K562 (cell line): Measurements from ENCODE around the gene ARL2. TPM values are rescaled to one million over a fixed set of nuclear protein-coding genes. Genes with fewer than 3 reads are reported as not detected.

Experiments
- ATAC-seq: fragments of 200-7000 bp; cut with Tn5 transposase; 3 replicates; pipeline ENCODE4 v1.9.1; 2020; ENCODE audit warnings: moderate library complexity
- BruUV-seq: library from RNA; stranded (reverse); fragments of 400-500 nt; replicated peaks from 2 replicates; lab custom pipeline; 2021; lab: Mats Ljungman, UMichigan
- CTCF ChIA-PET: fragments of 300-600 bp; formaldehyde crosslinking; extraction: SDS; loops from one replicate; lab custom pipeline; 2021; ENCODE audit warnings: low intra/inter-chr PET ratio; lab: Yijun Ruan, JAX
- POLR2A ChIA-PET: fragments of 300-600, 350-650 bp; sonication (Branson Sonifier 250); formaldehyde crosslinking; extraction: SDS; loops from one replicate; lab custom pipeline; 2021; ENCODE audit warnings: antibody characterized with exemption, inconsistent platforms; lab: Yijun Ruan, JAX
- DNase-seq, 4 experiments: peaks; one replicate each; pipeline versions ENCODE4 v3.0.0 to v3.0.0-alpha.2; 2011 to 2018; ENCODE audit warnings: low spot score in 3 of 4, mixed read lengths in 3 of 4; ENCODE audit errors: extremely low read depth in 1 of 4
- FAIRE-seq: peaks from 2 replicates; lab custom pipeline; 2011; peaks lifted over from hg19 to GRCh38; lab: Jason Lieb, UNC
- H2AFZ ChIP-seq: 2 replicates; pipeline ENCODE4 v1.6.0; 2011; ENCODE audit warnings: low read depth, low read length, control low read depth, inconsistent platforms
- H3K27ac ChIP-seq: fragments of 200-600 bp; 3 replicates; pipeline ENCODE4 v1.8.0; 2011; ENCODE audit warnings: low read depth, mild to moderate bottlenecking, control low read depth, inconsistent platforms, low read length, moderate library complexity, mixed read lengths; ENCODE audit errors: extremely low read depth
- H3K27me3 ChIP-seq, 2 experiments: fragments of 300-600 bp in 1 of 2; 2 replicates in 1 of 2; 3 replicates in 1 of 2; pipeline versions ENCODE4 v1.6.0 to v1.8.0; 2011; ENCODE audit warnings: inconsistent platforms in 2 of 2, low read length in 2 of 2, mild to moderate bottlenecking in 1 of 2, mixed read lengths in 1 of 2, moderate library complexity in 1 of 2; ENCODE audit not compliant: control insufficient read depth in 2 of 2, insufficient read depth in 2 of 2
- H3K36me3 ChIP-seq: fragments of 300-600 bp; 3 replicates; pipeline ENCODE4 v1.8.0; 2011; ENCODE audit warnings: mild to moderate bottlenecking, low read length, inconsistent platforms; ENCODE audit not compliant: control insufficient read depth, insufficient read depth
- H3K4me1 ChIP-seq, 2 experiments: fragments of 200-600 bp in 1 of 2; replicated peaks in 1 of 2; 2 replicates in 1 of 2; 3 replicates in 1 of 2; pipeline versions ENCODE4 v1.5.1 to v1.8.0; 2011; ENCODE audit warnings: inconsistent platforms in 2 of 2, low read length in 2 of 2, mild to moderate bottlenecking in 1 of 2, mixed read lengths in 1 of 2, moderate library complexity in 1 of 2; ENCODE audit not compliant: control insufficient read depth in 2 of 2, insufficient read depth in 2 of 2
- H3K4me2 ChIP-seq: 2 replicates; pipeline ENCODE4 v1.6.1; 2011; ENCODE audit warnings: low read length, control low read depth, inconsistent platforms, mixed read lengths; ENCODE audit not compliant: insufficient read depth
- H3K4me3 ChIP-seq: fragments of 200-600 bp; sonication (generic), shearing (Covaris generic); 2 replicates; pipeline ENCODE4 v1.5.1; 2016; ENCODE audit warnings: control low read depth, inconsistent platforms
- H3K79me2 ChIP-seq: fragments of 200-600 bp; 3 replicates; pipeline ENCODE4 v1.8.0; 2011; ENCODE audit warnings: low read length, inconsistent platforms; ENCODE audit not compliant: control insufficient read depth, insufficient read depth
- H3K9ac ChIP-seq, 2 experiments: 2 replicates each; pipeline versions ENCODE4 v1.6.0 to v1.6.1; 2011; ENCODE audit warnings: low read depth in 2 of 2, low read length in 2 of 2, control low read depth in 1 of 2, inconsistent platforms in 1 of 2, mild to moderate bottlenecking in 1 of 2, mixed read lengths in 1 of 2; ENCODE audit not compliant: insufficient read depth in 1 of 2
- H3K9me1 ChIP-seq: one replicate; pipeline ENCODE4 v1.6.0; 2011; ENCODE audit warnings: inconsistent platforms, mild to moderate bottlenecking, low read length, moderate library complexity; ENCODE audit not compliant: control insufficient read depth, insufficient read depth
- H3K9me3 ChIP-seq: replicated peaks from 2 replicates; pipeline ENCODE4 v1.5.1; 2011; ENCODE audit warnings: low read depth, low read length, inconsistent platforms; ENCODE audit not compliant: control insufficient read depth, insufficient read depth
- H4K20me1 ChIP-seq: replicated peaks from 2 replicates; pipeline ENCODE4 v1.6.1; 2011; ENCODE audit warnings: low read length, inconsistent platforms, mixed read lengths; ENCODE audit not compliant: control insufficient read depth, insufficient read depth
- AFF4 ChIP-seq: sonication (generic); formaldehyde crosslinking; IDR thresholded peaks from 2 replicates; pipeline ENCODE4 v1.8.0; 2023; ENCODE audit warnings: mild to moderate bottlenecking, missing genetic modification reagents
- CREBBP ChIP-seq: IDR thresholded peaks from one replicate; pipeline ENCODE4 v1.6.1; 2012; ENCODE audit warnings: low read depth, mild to moderate bottlenecking, control low read depth, inconsistent platforms, low read length
- FOXP1 ChIP-seq: sonication (generic); formaldehyde crosslinking; IDR thresholded peaks from 2 replicates; pipeline ENCODE4 v1.8.0; 2022; ENCODE audit warnings: mild to moderate bottlenecking, missing genetic modification reagents
- HCFC1 ChIP-seq: IDR thresholded peaks from 2 replicates; pipeline ENCODE4 v1.6.1; 2012; ENCODE audit warnings: low read depth, low read length, improper control_type of control experiment
- KDM1A ChIP-seq, 2 experiments: fragments of 450-650 bp; IDR thresholded peaks; 2 replicates each; pipeline ENCODE4 v1.6.1; 2016; ENCODE audit warnings: mild to moderate bottlenecking in 2 of 2
- PYGO2 ChIP-seq: fragments of 450-650 bp; IDR thresholded peaks from 2 replicates; pipeline ENCODE4 v1.6.1; 2016; ENCODE audit warnings: mild to moderate bottlenecking, missing genetic modification characterization, moderate library complexity, missing compliant biosample characterization
- SMAD1 ChIP-seq: fragments of 150-350 bp; IDR thresholded peaks from 2 replicates; pipeline ENCODE4 v1.6.1; 2014; ENCODE audit warnings: low read length, low read depth; ENCODE audit not compliant: partially characterized antibody
- ZFP30 ChIP-seq: fragments of 250-450 bp; sonication (Bioruptor Pico); IDR thresholded peaks from 2 replicates; pipeline ENCODE4 v1.8.0; 2022; ENCODE audit warnings: moderate library complexity, mild to moderate bottlenecking, inconsistent platforms, borderline replicate concordance
- WGBS: fragments of 100-300 bp; shearing (Covaris generic); methylation state at CpG from one replicate; pipeline ENCODE4 v1.1.6; 2016; ENCODE audit warnings: low coverage, mixed read lengths; ENCODE audit not compliant: insufficient coverage; ENCODE audit errors: missing lambda C conversion rate; 5-methylcytosine and 5-hydroxymethylcytosine counted together
- in situ Hi-C: fragments of 300-500 bp; cut with MboI; formaldehyde crosslinking; loops from 4 replicates; pipeline ENCODE4 v1.15.0; 2018; ENCODE audit warnings: inconsistent platforms, mixed read lengths
- intact Hi-C: fragments of 100-400 bp; cut with micrococcal nuclease; formaldehyde crosslinking; loops from 2 replicates; pipeline ENCODE4 v1.14.2; 2022
- polyA plus RNA-seq, 8 experiments: library from polyadenylated mRNA; depleted of rRNA in 4 of 8; stranded (reverse) in 5 of 8; unstranded in 3 of 8; fragments of >200 nt; fragmentation: Nextera tagmentation in 2 of 8; fragmentation: Illumina TruSeq in 1 of 8; extraction: Ambion mirVana in 2 of 8; extraction: Trizol in 1 of 8; gene quantifications; 2 replicates each; pipeline versions ENCODE4 v1.2.1 to v1.2.3, GENCODE V29; 2011 to 2014; ENCODE audit warnings: inconsistent platforms in 1 of 8, missing spikeins in 1 of 8
- total RNA-seq, 7 experiments: library from RNA; depleted of rRNA in 6 of 7; stranded (reverse); fragments of >200 nt in 6 of 7; fragmentation: Illumina TruSeq in 2 of 7; extraction: Trizol in 2 of 7; gene quantifications; 2 replicates each; pipeline versions ENCODE4 v1.2.1 to v1.2.3, GENCODE V29; 2011 to 2021; ENCODE audit warnings: low replicate concordance in 1 of 7
- TF ChIP-seq, protein P1 (sequence below): sonication (generic); formaldehyde crosslinking; IDR thresholded peaks from 2 replicates; pipeline ENCODE4 v1.8.1; 2023; ENCODE audit warnings: mild to moderate bottlenecking, missing genetic modification reagents, moderate library complexity
- TF ChIP-seq, protein P2 (sequence below): fragments of 200-800 bp; sonication (Bioruptor generic); IDR thresholded peaks from 2 replicates; pipeline ENCODE4 v1.6.1; 2017; ENCODE audit warnings: missing genetic modification characterization, missing compliant biosample characterization
- TF ChIP-seq, protein P3 (sequence below): fragments of 250-450 bp; sonication (Bioruptor Pico); IDR thresholded peaks from 2 replicates; pipeline ENCODE4 v1.5.1; 2021; ENCODE audit warnings: mild to moderate bottlenecking

Gene ARL2
- total and polyA plus RNA-seq, 9 of the 15 experiments (the other 6 are each of a cell fraction or from before 2014, with no cell fraction given), result 5.7 to 154 (median 92.2) TPM

- no peaks in the 10 kb centered on the region for H3K9me3 ChIP-seq
- TF ChIP-seq FOXP1 (CRISPR knock-in tag), result no peak
- TF ChIP-seq, protein P1, sequence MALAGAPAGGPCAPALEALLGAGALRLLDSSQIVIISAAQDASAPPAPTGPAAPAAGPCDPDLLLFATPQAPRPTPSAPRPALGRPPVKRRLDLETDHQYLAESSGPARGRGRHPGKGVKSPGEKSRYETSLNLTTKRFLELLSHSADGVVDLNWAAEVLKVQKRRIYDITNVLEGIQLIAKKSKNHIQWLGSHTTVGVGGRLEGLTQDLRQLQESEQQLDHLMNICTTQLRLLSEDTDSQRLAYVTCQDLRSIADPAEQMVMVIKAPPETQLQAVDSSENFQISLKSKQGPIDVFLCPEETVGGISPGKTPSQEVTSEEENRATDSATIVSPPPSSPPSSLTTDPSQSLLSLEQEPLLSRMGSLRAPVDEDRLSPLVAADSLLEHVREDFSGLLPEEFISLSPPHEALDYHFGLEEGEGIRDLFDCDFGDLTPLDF (CRISPR knock-in tag), result no peak
- TF ChIP-seq, protein P2, sequence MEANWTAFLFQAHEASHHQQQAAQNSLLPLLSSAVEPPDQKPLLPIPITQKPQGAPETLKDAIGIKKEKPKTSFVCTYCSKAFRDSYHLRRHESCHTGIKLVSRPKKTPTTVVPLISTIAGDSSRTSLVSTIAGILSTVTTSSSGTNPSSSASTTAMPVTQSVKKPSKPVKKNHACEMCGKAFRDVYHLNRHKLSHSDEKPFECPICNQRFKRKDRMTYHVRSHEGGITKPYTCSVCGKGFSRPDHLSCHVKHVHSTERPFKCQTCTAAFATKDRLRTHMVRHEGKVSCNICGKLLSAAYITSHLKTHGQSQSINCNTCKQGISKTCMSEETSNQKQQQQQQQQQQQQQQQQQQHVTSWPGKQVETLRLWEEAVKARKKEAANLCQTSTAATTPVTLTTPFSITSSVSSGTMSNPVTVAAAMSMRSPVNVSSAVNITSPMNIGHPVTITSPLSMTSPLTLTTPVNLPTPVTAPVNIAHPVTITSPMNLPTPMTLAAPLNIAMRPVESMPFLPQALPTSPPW (CRISPR knock-in tag), result no peak
- no peak for TF ChIP-seq PYGO2 (tag)
- TF ChIP-seq, protein P3, sequence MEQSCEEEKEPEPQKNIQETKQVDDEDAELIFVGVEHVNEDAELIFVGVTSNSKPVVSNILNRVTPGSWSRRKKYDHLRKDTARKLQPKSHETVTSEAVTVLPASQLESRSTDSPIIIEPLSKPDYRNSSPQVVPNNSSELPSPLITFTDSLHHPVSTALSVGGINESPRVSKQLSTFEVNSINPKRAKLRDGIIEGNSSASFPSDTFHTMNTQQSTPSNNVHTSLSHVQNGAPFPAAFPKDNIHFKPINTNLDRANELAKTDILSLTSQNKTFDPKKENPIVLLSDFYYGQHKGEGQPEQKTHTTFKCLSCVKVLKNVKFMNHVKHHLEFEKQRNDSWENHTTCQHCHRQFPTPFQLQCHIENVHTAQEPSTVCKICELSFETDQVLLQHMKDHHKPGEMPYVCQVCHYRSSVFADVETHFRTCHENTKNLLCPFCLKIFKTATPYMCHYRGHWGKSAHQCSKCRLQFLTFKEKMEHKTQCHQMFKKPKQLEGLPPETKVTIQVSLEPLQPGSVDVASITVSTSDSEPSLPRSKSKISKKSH (CRISPR knock-in tag), result no peak
- no peak for TF ChIP-seq HCFC1
- no peak for TF ChIP-seq CREBBP
- no peak for TF ChIP-seq SMAD1
- no peak for TF ChIP-seq AFF4 (CRISPR knock-in tag)
- no peak for TF ChIP-seq KDM1A (IDR thresholded peaks at IDR 0.05)
- TF ChIP-seq ZFP30 (CRISPR knock-in tag), result no peak
- TF ChIP-seq, all 486 proteins: peak for 0
- DNase-seq (no peak), ATAC-seq (no peak), FAIRE-seq (no peak)
- H3K4me1 ChIP-seq, result peaks cover 6 to 17% of the 10 kb centered on the region in 2 experiments; a peak in 3 of 5 replicates
- POLR2A ChIA-PET, result interaction anchor here (0.9 kb wide), 1 partner anchor 12 kb away, joined by 3 read pairs; the partner anchor contains the start of gene BATF2
- no peaks in the 10 kb centered on the region for H3K36me3 ChIP-seq
- CTCF ChIA-PET, result no interaction called here
- H3K9ac ChIP-seq, result no peak overlapping the region
- no peaks in the 10 kb centered on the region for H4K20me1 ChIP-seq
- no TSS peak for BruUV-seq
- 80% methylated on average over 1 of the region's 2 CpGs for WGBS
- intact Hi-C loops (no loop called here), in situ Hi-C loops (no loop called here)
- no peaks in the 10 kb centered on the region for H3K9me1 ChIP-seq
- no peak overlapping the region for H3K4me2 ChIP-seq
- no peaks in the 10 kb centered on the region for H3K79me2 ChIP-seq
- no peak overlapping the region for H3K27ac ChIP-seq
- no peak overlapping the region for H2AFZ ChIP-seq
- H3K27me3 ChIP-seq, result no peaks in the 10 kb centered on the region
- no peak overlapping the region for H3K4me3 ChIP-seq
These were observed 5.1 kb upstream of the ARL2 start for GRCh38 chr11:65008873-65009272.
